Activated gamma-delta T cell treated with anti-CD3 and anti-CD28 coated beads, Interleukin-2, amount 50 U/mL, for 16 hours (primary cell): ENCODE measurements around the gene NTM.

Experiments used
- DNase-seq: peaks from one replicate; pipeline ENCODE4 v3.0.0-alpha.2; 2020; ENCODE audit warnings: low read depth

NTM gene

DNA sequence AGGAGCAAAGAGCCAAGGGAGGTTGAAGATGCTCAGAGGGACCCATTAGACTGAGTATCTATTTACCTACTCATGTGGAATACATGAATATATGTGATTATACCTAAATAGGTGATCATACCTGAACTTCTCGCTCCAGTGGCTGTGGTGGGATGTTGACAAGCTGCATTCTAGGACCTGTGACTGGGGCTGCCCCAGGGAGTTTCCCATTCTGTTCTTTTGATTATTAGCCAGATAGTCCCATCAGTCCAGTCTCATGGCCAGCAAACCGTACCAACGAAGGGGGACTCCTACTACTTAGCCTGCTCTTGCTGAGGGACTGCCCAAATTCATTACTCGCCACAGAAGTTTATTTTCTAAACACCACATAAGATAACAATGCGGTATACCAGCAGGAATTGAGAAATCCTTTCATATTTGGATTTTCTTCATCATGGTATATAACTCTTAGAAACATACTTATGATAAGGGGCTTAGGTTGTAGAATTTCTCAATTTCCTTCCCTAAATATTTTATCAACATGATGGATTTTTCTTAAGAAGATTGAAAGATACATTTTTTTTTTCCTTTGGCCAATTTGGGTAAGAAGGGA lies 273.9 kb downstream of the NTM start:
- no peak for DNase-seq

DNA sequence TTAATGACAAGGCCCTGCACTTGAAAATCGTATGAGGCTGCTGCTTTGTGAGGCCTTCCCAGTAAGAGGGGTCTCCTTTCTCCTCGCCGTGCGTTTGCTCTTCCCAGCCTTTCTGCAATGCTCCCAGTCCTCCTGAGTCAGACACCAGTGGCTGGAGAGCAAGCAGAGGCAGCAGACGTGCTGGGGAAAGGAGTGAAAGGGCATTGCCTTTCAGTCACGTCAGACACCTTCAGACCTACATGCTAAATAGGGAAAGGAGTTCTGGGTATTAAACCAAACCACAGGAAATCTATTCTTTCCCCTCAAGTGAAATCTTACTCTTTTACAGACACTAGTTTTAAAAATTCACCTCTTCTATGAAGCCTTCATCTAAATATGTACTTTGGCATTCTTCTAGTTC lies 274.8 kb downstream of the NTM start:
- no peak for DNase-seq

DNA sequence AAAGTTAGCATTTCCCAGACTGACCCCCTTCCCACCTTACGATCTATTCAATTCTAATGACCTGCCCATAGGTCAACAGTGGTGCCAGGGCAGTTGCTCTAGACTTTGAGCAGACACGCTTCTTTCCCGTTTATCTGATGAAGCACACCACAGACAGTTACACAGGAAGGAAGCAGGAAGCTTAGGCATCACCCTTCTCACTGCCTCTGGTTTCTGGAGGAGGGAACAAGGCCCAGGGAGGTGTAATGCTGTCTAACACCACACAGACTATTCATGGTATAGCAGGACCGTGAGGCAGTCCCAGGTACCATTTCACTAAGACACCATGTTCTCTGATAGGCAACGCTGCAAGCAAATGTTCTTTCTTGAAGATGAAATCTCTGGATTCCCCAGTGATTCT lies 279.4 kb downstream of the NTM start:
- DNase-seq: no peak

DNA sequence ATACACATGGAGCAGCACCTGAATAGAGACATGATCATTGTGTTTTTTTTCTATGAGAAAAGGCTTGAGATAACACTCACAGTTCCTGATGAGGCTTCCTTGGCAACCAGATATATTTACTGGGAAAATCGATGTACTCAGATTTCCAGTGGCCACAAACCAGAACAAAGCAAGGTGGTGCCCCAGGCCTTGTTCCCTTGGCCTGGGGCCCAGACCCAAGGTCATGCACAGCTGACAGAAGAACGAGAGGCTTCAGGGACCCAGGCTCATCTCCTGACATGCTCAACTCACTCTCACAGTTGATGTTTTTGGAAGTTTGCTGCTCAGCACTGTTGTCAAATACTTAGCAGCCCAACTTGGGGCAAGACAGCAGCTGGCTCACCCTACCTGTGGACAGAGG lies 281.8 kb downstream of the NTM start:
- no peak for DNase-seq

DNA sequence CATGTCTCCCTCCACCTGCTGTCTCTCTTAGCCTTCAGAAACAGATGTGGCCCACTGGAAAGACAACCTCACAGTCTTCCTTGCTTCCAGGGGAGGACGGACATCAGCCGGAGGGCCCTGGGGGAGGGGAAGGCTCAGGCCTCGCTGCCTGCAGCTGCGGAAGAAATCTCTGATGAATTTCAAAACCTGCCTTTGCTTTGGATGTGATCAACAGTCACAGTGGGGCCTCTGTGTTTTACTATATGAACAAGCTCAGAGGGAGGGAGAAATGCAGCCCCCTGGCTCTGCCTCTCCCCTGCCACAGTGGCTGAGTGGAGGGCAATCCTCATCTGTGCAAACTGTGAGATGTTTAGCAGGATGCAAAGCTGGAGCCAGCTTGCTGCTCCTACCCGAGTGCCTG lies 282.8 kb downstream of the NTM start:
- no peak for DNase-seq

DNA sequence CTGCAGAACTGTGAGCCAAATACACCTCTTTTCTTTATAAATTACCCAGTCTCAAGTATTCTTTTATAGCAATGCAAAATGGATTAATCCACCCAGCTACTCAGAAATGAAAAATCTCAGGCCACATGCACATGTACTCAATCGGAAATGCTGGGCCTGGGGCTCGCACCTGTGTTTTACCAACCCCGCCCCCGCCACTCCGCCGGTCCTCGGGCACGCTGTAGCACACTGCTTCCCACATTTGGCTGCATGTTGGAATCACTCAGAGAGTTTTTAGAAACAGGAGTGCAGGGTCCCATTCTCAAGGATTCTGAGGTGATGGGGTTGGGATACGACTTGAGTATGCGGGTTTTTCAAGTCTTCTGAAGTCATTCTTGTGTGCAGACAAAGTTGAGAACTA lies 284.4 kb downstream of the NTM start:
- DNase-seq: no peak

DNA sequence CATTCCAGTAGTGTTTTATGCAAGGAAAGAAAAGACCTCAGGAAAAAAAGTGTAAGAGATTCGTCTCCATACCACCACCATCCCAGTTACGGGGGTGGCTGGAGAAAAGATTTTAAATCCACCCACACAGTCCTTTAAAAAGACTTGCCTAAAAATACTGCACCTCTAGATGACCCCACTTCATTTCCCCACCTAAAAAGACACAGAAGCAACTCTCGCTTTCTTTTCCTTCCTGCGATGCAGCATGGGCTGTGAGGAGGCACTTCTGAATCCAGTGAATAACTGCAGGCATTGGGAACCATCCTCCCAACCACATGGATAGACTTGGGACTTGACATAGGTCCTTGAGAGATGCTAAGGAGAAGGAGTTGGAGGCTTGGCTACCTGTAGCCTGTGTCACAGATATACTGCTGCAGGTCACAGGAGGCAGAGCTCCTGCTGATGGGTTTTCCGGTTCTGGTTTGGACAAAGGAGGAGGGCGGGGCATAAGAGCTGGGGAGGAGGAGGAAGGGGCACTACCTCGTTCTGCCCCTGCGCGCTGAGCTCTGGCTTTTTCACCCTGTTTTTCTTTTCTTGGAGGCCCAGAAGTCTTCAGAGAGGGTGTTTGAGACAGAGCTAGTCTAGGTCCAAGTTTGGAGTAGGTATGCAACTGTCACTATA lies 285.9 kb downstream of the NTM start:
- DNase-seq: no peak

DNA sequence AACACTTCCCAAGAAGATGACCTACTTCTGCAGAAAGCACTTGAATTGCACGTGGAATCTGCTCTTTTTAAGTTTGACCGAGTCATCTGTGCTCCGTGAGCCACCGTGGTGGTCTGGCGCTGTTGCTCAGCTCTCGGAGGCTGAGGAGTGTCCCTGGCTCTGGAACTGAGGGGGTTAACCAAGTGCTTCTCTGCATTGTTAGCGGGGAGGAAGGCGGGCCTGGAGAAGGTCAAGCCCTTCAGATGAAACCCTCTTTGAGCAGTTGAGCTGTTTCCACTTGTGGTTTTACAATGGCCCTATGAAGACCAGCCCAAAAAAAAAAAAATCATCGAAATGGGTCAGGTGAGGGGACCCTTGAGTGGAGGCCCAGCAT lies 286.4 kb downstream of the NTM start:
- DNase-seq: no peak

DNA sequence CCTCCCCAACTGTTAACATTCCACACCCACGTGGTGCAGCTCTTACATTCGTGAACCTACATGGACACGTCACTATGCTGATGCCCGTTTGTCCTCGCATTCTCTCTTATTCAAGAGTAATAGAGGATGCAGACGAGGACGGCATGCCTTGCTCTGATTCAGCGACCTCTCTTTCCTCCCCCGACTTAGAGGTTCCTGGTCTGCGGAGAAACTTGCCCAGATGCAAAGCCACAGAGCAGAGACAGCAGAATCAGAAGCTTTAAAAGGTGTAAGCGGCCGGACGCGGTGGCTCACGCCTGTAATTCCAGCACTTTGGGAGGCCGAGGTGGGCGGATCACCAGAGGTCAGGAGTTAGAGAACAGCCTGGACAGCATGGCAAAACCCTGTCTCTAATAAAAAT lies 288.0 kb downstream of the NTM start:
- no peak for DNase-seq

DNA sequence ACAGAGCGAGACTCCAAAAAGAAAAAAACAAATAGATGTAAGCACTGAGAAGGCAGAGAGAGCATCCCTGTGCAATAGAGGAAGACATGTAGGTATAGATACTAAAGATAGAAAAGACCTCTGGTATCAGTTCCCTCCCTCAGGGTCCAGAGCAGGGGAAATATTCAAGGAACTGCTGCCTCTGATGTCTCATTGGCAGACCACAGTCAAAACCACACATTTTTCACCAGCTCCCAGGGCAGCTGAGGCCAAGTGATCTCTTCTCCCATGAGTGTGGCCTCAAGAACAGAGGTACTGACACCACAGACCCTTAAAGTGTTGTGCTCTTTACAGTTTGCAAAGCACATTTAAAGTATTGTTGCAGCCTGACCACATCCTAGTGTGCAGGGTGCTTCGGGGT lies 288.5 kb downstream of the NTM start:
- DNase-seq: no peak

DNA sequence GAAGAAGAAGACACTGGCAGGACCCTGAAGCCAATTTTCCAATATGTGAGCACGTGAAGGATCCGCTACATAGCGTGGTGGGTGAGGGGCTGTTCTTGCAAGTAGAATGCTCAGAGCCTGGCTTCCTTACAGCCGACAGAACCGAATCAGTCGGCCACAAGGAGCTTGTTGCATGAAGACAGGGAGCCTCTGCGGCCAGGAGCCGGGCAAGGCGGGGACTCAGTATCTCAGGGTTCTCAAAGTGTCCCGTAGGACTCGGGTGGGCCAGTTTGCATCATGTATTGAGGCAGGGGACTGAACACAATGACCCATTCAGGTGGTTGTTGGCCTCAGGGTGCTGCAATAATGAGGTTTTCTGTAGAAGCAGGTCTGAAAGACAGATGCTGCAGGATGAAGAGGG lies 289.5 kb downstream of the NTM start:
- DNase-seq: no peak

DNA sequence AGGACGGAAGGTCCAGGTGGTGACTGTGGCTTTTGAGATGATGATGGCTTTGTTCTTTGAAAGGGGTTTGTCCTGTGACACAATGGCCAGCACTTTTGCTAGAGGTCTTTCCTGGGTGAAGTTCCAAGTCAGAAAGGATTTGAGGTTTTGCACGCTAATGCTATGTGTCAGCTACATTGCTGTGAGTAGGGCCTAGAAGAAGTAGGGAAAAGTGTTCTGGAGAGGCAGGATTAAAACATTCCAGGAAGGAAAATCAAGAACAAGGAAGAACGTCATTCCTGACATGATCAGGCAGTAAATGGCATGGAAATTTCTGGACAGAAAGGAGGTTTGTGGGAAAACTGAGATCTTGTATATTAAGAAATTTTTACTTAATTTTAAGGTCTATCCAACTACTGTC lies 290.7 kb downstream of the NTM start:
- no peak for DNase-seq

DNA sequence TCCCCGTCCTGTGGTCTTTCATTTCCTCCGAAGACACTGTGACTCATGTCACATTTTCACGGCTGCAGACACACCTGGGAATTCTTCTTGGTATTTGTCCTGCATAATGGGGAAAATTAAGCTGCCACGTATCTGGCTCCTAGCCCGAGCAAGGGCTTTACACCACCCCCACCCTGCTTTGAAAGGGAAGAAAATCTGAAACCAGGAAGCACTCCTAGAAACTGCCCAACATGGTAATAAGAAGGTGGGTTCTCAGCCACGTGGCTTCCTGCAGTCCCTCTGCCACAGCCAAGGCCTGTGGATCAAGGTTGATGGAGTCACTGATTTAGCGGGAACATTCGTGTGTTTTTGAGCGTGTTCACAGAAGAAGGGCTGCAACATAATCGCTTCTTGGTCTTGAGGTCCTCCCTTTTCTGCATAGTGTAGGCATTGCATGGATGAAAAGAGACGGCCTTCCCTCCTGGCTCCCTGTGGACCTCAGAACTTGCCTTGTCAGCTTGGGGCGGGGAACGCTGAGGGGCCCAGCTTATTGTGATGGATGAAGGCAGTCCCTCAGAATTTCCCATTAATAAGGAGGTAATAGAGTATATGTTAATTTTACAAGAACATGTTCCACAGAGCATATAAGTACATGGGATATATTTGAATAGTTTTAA lies 292.0 kb downstream of the NTM start:
- no peak for DNase-seq

DNA sequence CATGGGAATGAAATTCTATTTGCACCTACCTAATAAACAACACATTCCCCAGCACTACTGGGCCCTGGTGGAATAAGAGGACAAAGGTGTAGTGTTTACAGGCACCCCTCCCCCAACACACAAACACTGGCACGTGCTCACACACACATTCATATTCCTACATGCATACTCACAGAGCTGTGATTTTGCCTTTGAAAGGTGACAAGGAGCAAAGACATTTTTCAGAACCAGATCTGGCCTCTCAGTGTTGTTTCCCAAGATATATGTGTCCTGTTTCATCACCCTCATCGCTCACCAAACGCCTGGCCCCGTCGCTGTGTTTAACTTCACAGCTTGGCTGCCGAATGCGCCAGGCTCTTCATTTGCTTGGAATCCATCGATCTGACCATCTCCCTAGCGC lies 292.6 kb downstream of the NTM start:
- DNase-seq: no peak

DNA sequence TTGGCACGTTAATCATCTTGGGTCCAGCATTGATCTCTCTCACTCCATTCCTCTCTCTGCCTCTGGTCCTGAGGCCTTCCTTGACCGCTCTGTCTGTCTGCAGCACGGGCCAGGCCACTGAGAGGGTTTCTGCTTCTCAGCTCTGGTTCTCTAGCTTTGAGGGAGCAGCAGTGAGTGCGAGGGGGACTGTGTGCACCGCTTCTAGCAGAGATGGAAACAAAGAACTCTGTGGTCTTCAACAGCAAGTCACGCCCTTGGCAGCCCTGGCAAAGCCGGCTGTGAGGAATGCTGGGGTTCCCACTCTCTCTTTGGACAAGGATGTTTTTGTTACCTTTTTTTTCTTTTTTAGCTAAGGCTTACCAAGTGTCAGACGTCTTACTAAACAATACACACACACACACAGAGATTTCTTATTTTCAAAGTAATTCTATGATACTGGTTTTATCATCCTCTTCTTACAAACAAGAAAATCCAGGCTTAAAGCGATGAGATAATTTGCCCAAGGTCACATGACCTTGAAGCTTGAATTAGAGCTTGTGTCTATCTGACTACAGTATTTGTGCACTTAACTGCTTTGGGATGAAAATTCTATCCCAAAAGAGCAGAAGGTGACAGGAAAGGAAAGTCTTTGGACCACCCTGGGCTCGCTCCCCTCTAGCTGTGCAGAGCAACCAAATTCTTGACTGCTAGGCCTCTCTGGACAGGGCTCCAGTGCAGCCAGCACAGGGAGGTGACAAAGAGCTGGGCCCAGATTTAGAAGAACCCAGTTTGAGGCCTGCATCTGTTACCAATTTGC lies 293.2 kb downstream of the NTM start:
- DNase-seq: no peak

DNA sequence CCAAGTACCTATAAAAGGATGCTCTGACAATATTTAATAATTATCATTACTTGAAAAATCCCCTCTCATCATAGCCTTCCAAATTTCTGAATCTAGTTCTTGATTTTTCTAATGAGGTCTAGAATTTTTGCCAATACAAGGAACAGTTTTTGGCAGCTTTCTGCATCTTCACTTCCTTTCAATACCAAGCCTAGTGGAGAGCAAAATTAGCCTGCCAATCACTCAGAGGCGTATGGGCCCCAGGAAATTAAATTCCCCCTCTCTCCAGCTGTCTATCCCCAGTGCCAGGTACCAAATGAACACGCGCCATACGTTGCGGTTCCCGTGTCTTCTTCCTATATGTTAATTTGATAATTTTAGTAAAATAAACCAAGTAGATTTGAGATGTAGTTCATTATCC lies 293.9 kb downstream of the NTM start:
- DNase-seq: no peak

DNA sequence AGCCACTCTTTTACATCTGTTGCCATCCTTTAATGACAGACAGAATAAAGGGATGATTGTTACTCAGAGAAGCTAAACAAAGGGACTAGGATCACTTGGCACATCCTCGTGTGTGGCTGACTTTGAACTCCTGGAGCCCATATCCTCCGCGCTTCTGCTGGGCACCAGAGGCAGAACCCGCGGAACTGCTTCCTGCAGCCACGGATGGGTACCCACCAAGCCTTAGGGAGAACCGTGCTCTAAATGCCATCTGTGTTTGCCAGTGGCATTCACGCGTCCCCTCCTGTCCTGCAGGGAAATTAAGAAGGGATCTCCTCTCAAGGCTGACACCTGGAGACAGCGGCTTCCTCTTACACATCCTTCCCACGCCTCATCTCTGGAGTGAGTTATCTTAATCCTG lies 294.4 kb downstream of the NTM start:
- no peak for DNase-seq

DNA sequence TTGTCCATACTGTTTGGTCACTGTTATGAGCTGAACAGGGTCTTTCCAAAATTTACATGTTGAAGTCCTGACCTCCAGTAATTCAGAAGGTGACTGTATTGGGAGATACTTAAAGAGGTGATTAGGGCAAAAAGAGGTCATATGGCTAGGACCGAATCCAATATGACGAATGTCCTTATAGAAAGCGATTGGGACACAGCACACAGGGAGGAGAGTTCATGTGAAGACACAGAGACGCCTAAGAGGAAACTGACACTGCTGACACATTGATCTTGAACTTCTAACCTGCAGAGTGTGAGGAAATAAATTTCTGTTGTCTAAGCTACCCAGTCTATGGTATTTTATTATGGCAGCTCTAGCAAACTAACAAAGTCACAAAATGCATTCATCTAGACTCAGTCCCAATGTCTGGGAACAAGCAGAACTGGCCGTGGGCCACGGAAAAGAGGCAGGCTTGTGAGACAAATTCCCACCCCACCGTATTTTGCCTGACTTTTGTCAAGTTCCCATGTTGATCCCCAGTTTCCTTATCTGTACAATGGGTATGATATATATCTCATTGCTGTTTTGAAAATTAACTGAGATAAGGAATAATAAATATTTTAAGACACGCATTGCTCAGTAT lies 295.0 kb downstream of the NTM start:
- DNase-seq: no peak

DNA sequence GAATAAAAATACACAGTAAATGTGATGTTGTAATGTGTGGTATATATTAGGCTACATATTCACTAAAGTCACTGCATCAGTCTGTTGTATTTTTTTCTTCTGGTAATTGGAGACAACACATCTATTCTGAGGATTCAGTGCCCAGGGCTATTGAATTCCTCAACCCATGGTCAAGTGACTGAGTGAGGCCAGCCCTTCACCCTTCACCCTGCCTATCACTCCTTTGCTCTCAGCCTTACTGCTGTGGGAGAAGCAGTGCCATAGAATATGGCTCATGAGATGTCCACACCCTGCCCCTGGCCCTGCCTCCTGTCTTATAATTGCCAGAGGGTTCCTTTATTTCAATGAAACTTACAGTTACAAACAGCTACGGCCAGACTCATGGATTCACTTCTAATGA lies 295.6 kb downstream of the NTM start:
- DNase-seq: no peak

DNA sequence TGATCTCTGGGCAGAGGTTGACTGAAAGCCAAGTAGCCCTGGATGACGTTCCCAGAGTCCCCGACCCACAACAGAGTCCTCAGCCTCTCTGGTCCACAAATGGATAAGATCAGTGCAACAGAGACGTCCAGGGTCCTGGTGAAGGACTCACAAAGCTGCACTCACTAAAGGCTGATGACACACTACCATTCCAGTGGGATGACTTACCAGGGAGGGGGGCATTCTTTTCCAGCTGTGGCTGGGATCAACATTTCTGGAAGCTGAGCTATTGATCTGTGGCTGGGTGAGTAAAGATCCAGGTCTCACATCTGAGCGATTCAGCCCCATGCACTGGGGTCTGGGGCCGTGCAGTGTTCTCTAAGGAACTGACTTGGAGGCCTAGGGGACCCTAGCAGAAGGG lies 296.2 kb downstream of the NTM start:
- DNase-seq: no peak

DNA sequence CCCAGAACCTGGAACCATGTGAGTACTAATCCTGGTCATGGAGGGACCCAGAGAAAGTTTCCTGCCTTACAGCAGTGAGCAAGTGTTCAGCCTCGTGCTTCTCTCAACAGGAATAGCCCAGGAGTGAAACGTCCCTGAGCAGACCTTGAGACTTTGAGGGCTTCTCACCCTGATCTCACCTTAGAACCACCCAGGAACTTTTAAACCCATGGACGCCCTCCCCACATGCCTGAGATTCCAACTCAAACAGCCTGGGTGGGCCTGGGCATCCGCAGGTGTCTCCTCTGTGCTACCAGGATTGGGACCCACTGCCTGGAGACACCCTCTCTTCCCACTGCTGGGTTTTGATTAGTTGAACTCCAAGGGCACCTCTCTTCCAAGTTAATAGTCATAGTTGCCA lies 297.2 kb downstream of the NTM start:
- DNase-seq: no peak

DNA sequence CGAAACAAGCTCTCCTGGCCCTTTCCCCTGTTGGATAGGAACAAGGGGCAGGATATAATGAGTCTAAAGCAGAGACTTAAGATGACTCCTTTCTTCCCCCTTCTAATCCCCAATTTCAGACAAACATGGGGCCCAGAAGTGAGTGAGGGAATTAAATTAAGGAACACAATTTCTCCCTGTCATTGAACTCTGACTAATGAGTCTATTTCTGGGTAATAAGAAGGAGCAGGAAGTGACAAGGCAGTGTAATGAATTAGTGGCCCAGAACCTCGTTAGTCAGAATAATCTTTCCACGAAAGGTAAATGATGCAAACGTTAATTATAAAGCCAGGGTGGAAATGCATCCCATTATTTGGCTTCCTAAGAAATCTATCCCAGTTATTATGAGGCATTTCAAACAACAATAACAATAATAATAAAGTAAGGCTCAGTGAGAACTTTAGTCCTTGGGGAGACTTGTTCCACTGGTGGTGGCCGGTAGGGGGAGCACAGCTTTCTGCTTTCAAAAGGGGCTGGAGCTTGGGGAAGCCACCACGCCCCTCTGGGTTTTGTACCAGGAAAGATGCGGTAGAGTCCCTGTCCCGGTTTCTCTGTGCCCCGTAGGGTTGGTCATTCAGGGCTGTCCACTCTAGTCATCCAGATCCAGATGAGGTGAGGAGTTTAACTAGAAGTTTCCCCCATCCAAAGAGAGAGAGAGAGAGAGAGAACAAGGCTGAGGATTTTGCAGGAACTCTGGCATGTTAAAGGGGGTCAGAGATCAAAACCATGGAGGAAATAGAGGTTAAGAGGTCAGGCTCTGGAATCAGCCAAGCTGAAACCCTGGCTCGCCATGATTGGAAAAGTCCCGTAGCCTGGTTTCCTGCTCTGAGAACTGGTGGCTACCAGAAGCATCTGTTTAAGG lies 298.3 kb downstream of the NTM start:
- no peak for DNase-seq
